CD1c-positive myeloid dendritic cell (primary cell): Measurements from ENCODE around the gene MICALL1.

ENCODE experiments used
- DNase-seq: peaks from one replicate; pipeline ENCODE4 v3.0.0-alpha.2; 2016; ENCODE audit errors: extremely low spot score

MICALL1 gene

DNA sequence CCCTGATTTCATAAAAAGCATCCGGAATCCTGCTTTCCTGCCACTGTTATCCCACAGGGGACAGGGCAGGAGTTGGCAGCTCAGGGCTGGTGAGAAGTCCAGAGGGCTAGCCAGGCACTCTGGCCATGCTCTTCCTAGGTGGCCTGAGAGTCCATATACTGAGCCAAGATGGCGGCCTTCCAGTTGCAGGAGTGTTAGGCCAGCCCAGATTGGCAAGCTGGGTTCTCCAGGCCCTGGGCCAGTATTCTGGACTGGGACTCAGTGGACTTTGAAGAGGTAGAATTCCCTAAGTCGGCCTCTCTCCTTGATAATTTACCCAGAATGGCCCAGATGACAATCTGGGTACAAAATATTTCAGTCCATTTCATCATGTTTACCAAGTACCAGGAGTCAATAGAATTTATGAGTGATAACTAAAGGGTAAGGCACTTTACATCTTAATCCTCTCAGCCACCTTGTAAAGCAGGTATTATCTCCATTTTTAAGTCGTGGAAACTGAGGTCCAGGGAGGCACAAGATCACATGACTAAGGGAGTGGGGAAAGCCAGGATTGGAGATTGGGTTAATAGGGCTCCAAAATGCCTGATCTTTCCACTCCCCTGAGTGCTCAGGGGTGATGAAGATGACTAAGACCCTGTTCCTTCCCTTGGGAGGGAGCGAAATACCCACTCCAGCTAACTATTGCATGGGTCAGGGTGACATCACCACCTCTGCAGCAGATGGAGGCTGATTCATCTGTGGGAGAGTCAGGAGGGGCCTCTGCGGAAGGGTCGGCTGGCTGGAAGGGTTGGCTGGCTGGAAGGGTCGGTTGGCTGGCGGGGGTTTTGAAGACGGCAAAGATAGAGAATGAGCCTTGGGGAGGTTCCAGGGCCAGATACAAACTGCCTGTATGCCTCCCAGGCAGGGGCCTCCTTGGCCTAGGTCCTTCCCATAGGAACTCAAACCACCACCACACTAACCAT is 1.2 kb upstream of the MICALL1 start:
- peak; percentile 85 for DNase-seq

GRCh38 chr22:37906364-37907008 is 389 bp downstream of the MICALL1 start:
- DNase-seq = peak; percentile 26

DNA sequence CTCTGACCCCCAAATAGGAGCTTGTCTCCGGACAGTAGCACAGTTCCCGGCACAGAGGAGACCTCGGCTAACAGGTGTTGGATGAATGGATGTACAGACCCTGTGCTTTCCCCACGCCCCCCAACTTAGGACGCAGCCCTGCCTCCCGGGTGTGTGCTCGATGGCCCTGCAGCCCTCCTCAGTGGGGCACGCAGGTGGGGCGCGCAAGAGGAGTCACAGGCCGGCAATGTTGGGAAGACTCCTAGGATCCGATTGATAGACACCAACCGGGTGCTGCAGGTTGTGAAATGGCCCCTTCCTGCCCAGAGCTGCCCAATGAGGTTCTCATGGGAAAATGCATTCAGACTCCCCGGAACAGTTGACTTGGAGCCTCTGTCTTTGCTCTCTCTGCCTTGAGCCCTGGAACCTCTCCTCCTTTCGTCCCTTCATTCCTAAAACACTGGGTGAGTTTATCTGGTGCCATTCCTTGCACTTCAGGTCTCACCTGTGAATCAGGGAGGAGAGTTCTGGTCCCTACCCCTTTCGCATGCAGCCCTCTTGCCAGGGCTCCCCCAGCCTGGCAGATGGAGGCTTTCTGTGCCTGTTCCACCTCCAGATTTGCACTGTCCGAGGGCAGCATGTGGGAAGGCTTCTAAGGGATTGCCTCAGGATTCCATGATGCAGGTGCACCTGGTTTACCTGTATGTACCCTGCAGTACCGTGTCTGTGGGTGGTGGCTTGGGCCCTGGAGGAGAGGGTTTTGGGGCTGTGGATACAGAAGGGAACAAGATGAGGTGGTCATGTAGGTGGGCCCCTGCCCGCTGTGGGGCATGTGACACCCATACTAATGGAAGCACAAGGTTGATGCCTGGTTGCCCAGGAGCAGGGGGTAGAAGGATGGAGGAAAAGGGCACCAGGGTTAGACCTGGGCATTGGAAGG is 1.2 kb downstream of the MICALL1 start:
- DNase-seq = no peak

- DNase-seq = no peak
Measured at GRCh38 chr22:37909766-37910165, 3.7 kb downstream of the MICALL1 start.

- no peak for DNase-seq
Measured at GRCh38 chr22:37910890-37911672, 5.0 kb downstream of the MICALL1 start.

DNA sequence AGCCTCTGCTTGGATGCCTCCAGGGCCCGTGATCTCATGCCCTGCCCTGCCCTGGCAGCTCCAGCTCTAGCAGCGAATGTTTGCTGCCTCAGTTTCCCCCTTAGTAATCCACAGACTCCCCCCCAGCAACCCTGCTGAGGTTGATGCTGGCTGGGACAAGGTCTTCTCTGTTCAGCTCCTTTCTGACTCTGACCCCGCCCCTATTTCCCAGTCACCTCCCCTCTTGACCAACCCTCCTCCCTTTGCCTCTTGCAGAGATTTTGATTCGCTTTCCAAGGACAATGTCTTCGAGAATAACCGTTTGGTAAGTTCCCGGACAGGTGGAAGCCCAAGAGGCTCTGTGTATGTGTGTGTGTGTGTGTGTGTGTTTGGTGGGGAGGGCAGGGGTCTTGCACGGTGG is 5.6 kb downstream of the MICALL1 start:
- no peak for DNase-seq

GRCh38 chr22:37912171-37912570 is 6.1 kb downstream of the MICALL1 start:
- no peak for DNase-seq

DNA sequence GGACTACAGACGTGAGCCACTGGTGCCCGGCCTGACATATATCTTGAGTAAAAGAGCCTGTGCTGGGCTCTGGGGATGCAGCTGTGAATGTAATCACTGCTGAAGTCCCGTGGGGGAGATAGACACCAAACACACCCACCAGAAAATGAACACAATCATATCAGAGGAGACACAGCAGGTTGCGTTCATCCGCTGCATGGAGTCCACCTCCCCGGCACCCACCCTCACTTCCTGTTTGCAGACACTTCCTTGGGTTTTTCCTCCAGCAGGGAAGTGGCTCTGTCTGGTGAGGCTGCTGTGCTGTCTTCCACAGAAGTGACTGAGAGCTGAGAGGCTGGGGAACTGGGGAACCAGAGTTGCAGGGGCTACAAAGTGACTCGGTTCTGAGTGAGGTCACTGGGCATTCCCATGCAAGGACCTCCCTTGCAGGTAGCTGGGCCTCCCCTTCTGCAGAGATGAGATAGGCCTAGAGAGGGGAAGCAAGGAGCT is 7.2 kb downstream of the MICALL1 start:
- peak; percentile 26 for DNase-seq

- no peak for DNase-seq
Measured at GRCh38 chr22:37916311-37916710, 10.2 kb downstream of the MICALL1 start.

- DNase-seq = no peak
Measured at GRCh38 chr22:37917874-37918548, 11.9 kb downstream of the MICALL1 start.

DNA sequence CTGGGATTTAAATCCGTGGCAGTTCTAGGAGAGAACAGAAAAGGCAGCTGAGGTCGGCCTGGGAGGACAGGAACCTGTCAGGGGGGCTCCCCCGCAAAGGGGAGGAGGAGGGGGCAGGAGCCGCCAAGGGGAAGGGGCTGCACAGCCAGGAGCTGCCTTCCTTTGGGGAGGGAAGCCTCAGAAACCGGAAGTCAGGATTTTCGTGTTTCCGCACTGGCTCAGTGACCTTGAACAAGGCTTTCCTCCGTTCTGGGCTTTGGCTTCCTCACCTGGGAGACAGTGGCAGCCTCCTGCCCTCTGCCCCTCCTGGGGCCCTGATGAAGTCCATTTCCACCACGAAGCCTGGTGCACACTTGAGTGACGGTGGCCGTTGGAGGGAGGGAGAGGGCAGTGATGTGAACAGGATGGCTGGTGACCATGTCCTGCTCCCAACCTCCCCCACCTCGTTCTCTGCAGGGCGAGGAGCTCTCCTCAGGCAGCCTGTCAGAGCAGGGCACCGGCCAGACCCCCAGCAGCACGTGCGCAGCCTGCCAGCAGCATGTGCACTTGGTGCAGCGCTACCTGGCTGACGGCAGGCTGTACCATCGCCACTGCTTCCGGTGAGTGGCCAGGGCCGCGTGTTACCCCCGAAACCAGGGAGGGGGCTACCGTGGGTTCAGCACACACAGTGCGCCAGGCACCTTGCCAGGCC is 12.6 kb downstream of the MICALL1 start:
- DNase-seq = no peak

- peak; percentile 34 for DNase-seq
Measured at GRCh38 chr22:37920126-37920525, 14.0 kb downstream of the MICALL1 start.

DNA sequence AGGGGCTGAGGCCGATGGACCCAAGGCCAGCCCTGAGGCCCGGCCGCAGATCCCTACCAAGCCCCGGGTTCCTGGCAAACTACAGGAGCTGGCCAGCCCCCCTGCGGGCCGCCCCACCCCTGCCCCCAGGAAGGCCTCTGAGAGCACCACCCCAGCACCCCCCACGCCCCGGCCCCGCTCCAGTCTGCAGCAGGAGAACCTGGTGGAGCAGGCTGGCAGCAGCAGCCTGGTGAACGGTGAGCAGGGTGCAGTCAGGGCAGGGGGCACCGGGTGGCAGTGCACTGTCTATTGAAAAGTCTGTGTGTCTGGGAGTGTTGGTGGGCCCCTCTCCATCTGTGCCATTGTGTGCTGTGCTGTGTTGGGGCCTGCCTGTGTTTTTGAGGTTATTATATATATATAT is 16.1 kb downstream of the MICALL1 start:
- no peak for DNase-seq

DNA sequence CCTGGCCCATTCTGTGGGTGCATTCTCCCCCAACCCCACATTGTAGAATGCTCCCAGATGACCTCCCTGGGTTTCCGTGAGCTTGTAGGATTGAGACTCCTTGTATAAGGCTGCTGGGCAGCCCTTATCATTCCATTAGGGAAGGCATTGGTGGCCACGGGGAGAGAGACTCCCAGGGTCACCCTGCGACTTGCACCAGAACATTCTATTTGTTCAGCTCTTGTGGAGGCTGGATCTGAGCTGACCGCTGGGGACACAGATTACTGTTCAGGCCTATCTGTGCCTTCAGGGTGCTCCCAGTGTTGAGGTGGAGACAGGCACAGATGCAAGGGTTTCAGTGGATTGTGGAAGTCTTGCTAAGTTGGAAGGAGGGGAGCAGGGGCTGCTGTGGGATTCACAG is 17.8 kb downstream of the MICALL1 start:
- DNase-seq = no peak

DNA sequence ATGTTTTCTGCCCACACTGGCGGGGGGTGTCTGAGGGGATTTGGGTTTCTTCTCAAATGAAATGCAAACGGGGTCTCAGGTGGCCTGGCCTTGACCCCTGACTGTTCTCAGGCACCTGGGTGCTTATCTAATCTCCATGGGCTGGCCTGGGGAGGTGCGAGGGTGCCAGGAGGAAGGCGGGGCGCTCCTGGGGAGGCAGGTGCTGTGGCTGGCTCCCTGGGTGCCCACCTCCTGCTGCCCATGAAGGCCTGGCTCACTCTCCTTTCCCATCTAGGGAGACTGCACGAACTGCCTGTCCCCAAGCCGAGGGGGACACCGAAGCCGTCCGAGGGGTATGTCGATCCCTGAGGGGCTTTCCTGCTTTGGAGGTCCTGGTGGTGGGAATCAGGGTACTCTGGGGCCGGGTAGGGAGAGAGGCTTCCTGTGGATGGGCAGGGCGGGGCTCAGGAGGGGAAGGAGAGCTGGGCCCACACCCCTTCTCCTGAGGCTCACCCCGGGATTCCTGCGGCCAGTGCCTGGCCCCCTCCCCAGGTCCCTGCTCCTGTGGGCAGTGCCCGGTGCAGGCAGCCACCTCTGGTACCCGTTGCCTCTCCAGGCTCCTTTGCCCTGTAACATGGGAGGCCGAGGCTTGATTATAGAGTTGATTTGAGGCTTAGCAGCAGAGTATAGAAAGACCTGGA is 18.4 kb downstream of the MICALL1 start:
- DNase-seq = no peak

GRCh38 chr22:37925330-37925729 is 19.2 kb downstream of the MICALL1 start:
- DNase-seq = no peak

DNA sequence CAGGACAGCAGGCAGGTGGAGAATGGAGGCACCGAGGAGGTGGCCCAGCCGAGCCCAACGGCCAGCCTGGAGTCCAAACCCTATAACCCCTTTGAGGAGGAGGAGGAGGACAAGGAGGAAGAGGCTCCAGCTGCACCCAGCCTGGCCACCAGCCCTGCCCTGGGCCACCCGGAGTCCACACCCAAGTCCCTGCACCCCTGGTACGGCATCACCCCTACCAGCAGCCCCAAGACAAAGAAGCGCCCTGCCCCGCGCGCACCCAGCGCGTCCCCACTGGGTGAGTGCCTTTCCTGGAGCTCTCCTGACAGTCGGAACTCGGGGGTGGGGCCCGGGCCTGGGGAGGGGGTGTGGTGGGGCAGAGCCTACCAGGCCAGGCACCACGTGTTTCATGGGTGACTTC is 19.7 kb downstream of the MICALL1 start:
- no peak for DNase-seq

- no peak for DNase-seq
Measured at GRCh38 chr22:37926358-37926757, 20.3 kb downstream of the MICALL1 start.
